K562 treated with DMSO at 1 percent for 24 hours (cell line): ENCODE data around the gene SHISA3. TPM values are rescaled to one million over a fixed set of nuclear protein-coding genes. Genes with fewer than 3 reads are reported as not detected.

Experiments used
- total RNA-seq: library from RNA; unstranded; fragments of 300-600 nt; gene quantifications from 2 replicates; pipeline ENCODE4 v1.2.3, GENCODE V29; 2022; ENCODE audit warnings: low read depth; ENCODE audit not compliant: insufficient read depth

Gene SHISA3
- total RNA-seq = not detected in 2 replicates

DNA sequence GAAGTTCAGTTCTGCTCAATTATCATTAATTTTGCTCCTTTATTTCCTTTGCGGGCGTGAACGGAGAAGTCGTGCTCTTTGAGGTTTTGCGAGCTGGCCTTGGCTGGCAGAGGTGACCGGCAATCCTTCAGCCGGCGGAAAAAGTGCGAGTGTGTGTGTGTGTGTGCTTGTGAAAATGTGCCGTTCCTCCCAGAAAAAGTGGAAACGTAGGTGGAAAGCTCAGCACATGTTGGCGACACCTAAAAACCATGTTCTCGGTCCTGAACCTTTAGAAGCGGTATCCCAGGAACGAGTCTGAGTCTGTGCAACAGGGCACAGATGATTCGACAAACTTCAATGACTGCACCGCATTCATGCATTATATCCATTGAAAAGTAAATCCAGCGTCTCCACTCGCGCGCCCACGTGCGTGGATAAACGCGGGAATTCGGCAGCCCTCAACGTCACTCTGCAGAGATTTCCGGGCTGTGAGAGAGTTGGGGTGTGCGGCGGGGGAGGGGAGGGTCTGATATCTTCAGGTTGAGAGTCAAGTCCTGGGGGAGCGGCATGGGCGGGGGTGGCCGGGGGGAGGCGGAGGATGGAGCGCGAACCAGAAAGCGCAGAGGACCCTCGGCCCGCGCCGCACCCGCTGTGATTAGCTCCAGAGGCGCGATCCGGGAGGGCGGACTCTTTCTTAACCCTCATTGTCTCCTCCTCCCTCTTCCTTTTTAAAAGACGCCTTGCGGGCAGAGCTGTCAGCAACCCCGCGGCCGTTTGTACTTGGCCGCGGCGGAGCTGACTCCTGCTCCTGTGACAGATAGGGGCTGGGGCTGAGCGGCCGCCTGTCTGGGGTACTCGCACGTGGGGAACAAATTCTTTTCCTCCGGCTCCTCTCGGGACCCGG lies at the start of gene SHISA3:
Gene SHISA3 (plus strand): TSS at position 737 of the 883 bp plus-strand sequence. CDS start 569 bp downstream, outside the sequence.

Other genes starting within 250 kb of the SHISA3 start
- not detected in 2 replicates for gene BEND4, start 244.8 kb upstream of the SHISA3 start, total RNA-seq